HG03175 (cell line): Measurements from ENCODE around the gene TSPAN15.

ENCODE experiments used
- ATAC-seq: cut with Tn5 transposase; IDR thresholded peaks from one replicate; pipeline ENCODE4 v1.9.1; 2021; ENCODE audit warnings: mild to moderate bottlenecking, moderate library complexity; ENCODE audit not compliant: unreplicated experiment

Gene TSPAN15

DNA sequence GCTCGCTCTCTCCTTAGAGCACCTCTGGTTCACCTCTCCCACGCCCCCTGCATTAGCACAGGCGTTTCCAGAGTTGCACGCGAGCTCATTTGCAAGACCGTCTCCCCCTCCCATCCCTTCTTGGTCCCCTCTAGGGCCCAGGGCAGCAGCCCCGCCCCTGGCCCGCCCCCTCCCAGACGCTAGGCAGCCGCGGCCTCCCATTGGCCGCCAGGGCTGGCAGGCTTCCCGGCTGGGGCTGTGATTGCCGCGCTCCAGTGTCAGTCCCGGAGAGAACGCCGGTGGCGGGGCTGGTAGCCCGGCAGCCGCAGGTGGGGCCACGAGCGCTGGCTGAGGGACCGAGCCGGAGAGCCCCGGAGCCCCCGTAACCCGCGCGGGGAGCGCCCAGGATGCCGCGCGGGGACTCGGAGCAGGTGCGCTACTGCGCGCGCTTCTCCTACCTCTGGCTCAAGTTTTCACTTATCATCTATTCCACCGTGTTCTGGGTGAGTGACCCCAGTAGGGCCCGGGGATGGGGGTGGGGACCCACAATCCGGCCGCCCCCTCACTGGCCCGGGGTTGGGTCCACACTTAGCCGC lies at the start of gene TSPAN15:
Gene TSPAN15, plus strand, starts transcription at position 257 of the 575 bp plus-strand sequence. Its CDS starts 130 bp downstream, at position 387.
- ATAC-seq: peak; percentile 80

DNA sequence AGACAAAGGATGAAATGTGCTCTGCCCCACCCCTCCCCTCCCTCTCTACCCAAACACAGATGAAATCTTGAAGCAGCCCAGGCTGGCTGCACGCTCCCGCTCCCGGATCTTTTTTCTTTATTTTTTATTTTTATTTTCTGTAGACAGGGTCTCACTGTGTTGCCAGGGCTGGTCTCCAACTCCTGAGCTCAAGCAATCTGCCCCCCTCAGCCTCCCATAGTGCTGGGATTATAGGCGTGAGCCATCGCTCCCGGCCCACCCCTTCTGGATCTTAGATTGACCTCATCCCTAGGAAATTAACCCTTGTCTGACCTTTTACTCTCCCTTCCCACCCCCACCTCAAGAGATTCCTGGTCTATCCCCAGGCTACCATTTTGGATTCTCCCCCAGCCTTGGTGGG lies 48.9 kb upstream of the TSPAN15 start:
- no peak for ATAC-seq

DNA sequence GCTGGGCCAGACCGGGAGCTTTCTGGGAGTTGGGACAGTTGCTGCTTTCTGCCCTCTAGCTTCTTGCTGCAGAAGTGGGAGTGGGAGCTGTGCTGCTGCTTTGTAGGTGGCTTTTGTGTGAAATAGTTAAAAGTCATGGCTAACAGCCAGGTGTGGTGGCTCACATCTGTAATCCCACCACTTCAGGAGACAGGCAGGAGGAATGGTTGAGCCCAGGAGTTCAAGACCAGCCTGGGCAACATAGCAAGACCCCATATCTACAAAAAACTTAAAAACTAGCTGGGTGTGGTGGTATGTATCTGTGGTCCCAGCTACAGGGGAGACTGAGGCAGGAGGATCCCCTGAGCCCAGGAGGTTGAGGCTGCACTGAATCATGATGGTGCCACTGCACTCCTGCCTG lies 48.2 kb upstream of the TSPAN15 start:
- ATAC-seq: no peak

DNA sequence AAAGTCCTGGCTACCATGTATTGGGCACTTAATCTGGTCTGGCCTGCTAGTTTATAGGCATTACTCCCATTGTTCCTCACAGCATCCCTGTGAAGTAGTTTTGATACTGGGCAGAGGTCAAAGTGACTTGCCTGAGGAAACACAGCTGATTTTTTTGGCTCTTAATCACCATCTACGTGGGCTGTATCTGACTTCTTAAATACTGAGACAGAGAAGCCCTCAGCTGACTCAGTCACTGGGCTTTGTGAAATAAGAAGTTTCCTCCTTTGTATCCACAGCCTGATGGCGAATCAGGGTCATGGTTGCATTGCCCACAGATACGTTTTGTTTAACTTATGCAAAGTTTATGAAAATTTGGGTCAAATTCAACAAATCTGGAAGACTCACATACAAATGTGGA lies 47.7 kb upstream of the TSPAN15 start:
- no peak for ATAC-seq

DNA sequence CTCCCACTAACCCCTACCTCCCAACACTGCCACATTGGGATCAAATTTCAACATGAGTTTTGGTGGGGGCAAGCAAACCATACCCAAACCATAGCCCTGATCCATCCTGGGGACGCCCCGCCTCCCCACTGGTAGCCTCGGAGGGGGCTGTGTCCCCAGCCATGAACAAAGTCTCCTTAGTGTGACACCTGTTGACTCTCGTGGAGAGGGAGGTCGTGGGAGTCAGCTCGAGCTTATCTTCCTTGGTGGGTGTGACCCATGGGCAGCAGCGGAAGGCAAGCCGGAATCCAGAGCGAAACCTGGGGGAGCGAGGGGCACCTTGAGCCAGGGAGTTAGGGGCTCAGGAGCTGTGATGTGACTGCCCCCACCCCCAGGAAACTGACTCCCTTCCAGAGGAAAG lies 46.5 kb upstream of the TSPAN15 start:
- ATAC-seq: no peak

GRCh38 chr10:69405221-69405620 lies 46.0 kb upstream of the TSPAN15 start:
- no peak for ATAC-seq

DNA sequence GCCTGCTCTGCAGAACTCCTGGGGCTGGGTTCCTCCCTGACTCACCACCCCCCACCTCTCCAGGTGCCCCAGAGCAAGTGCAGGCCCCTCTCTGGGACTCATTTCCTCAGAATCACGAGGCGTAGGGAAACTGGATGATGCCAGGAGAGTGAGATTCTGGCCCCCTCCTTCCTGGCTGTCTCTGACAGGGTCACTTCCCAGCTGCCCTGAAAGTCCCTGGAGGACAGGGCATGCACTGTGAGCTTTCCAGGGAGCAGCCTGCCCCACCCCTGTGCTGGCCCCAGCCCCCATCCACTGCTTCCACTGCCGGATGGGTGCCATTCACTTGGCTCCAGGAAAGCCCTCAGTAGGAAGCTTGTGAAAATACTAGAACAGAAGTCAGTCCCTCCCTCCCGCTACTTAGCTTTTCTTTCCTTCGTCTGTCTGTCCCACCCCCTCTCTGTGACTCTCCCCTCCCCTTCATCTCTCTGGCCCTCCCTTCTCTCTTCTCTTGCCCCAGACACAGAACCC lies 44.9 kb upstream of the TSPAN15 start:
- ATAC-seq: no peak

DNA sequence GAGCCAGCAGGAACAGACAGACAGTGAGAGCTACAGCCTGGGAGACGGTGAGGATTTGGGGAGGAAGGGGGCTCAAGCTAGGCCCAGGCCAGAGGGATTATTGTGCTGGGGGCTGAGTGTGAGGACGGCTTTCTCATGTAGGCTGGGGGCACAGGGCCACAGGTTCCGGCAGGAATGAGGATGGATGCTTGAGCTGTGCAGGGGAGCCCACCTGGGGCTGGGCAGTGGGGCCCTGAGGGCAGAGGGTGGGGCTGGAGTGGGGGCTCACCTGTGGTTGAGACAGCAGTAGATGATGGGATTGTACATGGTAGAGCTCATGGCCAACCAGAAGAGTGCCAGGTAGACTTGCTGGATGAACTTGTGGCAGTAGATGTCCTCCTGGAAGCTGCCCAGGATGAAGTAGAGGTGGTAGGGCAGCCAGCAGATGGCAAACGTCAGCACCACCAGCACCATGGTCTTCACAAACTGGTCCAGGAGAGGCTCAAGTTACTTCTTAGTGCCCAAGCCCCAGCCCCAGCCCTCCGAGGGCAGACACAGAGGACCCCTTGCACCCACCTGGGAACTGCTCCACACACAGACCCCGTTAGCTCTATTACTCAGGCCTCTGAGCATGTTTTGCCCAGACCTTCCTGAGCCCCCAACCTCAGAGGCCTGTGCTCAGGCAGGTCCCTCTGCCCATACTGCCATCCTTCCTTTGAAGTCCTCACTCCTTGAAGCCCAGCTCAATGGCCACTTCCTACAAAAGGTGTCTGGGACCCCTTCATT lies 44.3 kb upstream of the TSPAN15 start:
- no peak for ATAC-seq

DNA sequence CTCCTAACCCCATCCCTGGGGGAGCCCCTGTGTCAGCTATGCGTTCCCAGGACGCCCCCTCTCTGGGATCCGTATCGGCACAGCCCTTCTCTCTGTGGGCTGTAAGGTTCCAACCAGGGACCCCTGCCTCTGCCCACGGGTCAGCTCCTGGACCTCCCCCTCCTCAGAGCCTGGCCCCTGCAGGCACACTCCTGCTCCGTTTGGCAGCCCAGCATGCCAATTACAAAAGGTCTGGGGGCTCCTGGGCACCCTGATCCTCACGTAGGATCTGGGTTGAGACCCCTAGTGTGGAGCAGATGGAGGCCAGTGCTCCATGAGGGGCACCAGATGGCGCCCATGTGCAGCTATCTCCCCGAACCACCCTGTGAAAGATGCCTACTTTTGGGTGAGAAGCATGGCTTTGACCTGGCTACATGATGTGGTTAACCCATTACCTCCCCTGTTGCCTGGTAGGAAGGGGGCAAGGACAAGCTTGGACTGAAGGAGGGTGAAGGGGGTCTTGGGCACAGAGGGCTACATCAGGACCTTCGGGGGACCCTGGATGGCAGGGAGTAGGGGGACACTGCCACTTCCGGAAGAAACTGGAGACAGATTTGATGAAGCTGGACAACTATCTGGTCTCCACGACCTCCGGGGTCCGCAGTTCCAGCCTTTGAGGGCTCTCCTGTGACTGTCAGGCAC lies 43.5 kb upstream of the TSPAN15 start:
- no peak for ATAC-seq

DNA sequence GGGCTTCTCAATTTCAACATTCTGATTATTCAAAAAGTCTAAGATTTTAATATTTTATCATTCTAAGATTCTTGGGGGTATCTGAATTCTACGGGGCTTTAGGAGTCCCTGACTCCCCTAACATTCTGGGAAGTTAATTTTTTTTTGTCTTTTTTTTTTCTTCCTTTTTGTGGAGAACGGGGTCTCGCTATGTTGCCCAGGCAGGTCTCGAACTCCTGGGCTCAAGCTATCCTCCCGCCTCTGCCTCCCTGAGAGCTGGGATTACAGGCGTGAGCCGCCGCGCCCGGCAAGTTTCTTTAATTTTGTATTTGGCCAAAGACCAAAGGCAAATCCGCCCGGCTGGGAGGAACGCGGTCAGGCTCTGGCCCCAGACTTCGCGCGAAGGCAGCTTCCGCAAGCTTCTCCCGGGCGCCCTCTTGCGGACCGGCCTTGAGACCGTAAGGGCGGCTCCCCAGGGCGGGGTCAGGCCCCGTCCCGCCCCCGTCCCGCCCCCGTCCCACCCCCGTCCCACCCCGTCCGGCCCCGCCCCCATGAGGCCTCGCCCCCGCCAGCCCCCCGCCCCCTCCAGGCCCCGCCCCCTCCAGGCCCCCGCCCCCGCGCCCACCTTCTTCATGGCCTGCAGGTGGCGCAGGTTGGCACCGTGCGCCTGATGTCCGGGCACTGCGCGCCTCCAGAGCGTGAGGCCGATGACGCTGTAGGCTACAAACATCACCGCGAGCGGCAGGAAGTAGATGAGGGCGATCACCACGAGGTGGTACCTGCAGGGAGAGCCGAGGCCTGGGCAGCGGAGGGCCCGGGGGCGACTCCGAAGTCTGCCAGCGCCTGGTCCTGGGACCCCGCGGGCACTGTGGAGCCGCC lies 42.7 kb upstream of the TSPAN15 start:
- ATAC-seq: peak; percentile 88

DNA sequence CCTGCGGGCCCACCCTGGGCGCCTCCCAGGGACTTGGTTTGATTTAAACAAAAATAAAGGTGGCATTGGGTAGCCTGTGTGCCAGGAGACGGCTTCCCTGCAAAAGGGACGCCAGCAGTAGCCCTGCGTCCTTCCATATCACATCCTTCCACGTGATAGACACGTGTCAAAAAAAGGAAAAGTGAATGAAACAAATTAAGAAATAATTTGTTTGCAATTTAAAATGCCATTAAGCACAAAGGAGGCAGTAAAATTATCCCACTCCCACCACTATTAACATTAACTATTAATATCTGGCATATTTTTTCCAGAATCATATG lies 42.1 kb upstream of the TSPAN15 start:
- ATAC-seq: no peak

DNA sequence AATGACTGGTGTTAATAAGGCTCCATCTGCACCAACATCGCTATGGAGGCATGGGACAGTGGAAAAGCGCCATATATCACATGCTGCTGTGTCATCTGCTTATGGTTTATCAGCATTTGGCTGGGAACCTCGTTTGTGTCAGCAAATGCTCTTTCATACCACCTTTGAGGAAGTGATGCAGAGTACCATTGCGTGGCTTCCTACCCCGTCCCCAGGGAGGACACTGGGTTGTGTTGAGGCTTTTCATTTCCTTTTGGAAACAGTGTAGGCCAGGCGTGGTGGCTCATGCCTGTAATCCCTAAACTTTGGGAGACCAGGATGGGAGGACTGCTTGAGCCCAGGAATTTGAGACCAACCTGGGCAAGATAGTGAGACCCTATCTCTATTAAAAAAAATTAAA lies 41.3 kb upstream of the TSPAN15 start:
- ATAC-seq: no peak

GRCh38 chr10:69410487-69410886 lies 40.8 kb upstream of the TSPAN15 start:
- ATAC-seq: no peak

- no peak for ATAC-seq
Measured at GRCh38 chr10:69411476-69411875, 39.8 kb upstream of the TSPAN15 start.

DNA sequence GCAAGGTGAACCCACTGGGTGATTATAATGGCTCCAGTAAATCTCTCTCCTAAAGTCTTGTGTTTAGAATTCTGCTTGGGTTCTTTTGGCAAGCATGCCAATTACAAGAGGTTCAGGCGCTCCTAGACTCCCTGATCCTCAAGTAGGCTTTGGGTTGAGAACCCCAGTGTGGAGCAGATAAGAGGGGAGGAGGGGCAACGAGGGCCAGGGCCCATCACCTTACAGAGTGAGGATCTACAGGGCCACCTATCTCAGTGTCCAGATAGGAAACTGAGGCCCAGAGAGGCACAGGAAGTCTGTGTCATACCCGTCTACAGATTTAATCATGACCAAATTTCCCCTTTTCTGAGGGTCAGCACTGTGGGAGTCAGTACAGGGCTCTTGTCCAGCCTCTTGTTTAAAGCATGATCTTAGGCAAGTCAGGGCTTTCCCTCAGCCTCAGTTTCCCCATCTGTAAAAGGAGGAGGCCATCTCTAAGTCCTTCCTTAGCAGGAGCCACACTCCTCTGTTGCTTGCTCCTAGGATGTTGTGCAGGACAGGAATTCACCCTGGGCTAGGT lies 39.0 kb upstream of the TSPAN15 start:
- ATAC-seq: no peak

GRCh38 chr10:69413221-69413865 lies 37.9 kb upstream of the TSPAN15 start:
- no peak for ATAC-seq

- ATAC-seq: no peak
Measured at GRCh38 chr10:69414036-69415018, 36.9 kb upstream of the TSPAN15 start.

GRCh38 chr10:69415049-69415448 lies 36.2 kb upstream of the TSPAN15 start:
- ATAC-seq: no peak

GRCh38 chr10:69415951-69416350 lies 35.3 kb upstream of the TSPAN15 start:
- ATAC-seq: no peak
